ENCODE data around the gene LTC4S.
"Not testable (repeated sequence)": the region's sequence is repeated elsewhere in the genome, so short reads cannot be mapped to it uniquely, and the experiment has no call there.

Gene LTC4S

GRCh38 chr5:179769271-179769670, 24.5 kb upstream of the LTC4S start:
- DNase-seq (ENCODE audit: low read depth, low spot score), result no peak

DNA sequence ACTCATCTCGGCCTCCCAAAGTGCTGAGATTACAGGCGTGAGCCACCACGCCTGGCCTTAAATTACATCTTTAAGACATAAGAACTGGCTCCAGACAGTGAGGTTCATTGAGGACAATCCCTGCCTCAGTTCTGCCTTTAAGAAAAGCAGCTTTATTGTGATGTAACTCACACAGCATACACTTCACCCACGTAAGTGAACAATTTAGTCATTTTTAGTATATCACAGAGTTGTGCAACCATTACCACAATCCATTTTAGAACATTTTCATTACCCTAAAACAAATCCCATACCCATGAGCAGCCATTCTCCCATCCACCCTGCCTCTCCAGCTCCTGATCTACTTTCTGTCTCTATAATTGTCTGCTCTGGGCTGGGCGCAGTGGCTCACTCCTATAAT, 24.0 kb upstream of the LTC4S start:
- DNase-seq (ENCODE audit: low read depth, low spot score), result no peak

DNA sequence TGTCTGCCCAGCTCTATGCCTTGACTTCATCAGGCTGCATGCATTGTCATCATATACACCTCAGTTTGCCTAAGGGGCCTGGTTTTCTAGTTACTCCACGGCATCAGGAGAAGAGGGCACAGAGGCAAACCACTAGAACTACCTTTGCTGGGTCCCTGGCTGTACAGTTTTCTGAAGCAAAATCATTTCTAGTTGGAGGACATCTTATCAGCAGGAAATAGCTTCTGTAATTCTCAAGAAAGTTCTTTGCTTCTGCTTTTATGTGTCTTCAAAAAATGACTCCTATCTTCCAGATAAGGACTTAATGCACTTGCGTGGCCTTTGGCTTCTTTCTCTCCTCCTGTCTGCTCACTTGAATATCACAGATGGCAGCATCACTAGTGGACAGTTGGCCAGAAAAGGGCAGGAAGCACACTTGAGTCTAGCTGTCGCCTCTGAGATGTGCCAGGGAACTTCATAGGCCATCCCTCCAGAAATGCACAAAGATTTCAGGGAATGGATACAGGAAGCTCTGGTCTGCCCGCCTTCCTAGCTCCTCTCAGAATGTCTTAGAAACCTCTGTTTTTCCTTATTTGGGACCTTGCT, 22.4 kb upstream of the LTC4S start:
- DNase-seq (ENCODE audit: low read depth, low spot score), result no peak

DNA sequence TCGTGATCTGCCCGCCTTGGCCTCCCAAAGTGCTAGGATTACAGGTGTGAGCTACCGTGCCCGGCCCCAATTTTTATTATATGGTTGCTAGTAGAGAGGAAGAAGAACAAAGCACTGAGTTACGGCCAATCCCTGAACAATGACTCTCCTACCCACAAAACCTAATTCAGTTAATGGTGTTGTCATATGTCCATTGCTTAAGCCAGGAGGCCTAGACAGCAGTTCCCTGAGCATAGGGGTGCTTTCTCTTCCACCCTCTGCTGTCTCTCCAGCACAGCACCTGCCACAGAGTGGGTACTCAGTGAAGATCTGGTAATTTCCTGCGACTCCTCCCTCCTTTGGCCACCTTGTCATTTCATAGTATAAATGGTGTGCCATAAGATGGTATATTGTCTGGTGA, 21.4 kb upstream of the LTC4S start:
- DNase-seq (ENCODE audit: low read depth, low spot score), result no peak

- no peak for DNase-seq (ENCODE audit: low read depth, low spot score)
Observed at GRCh38 chr5:179773686-179774040, 20.1 kb upstream of the LTC4S start.

GRCh38 chr5:179774442-179774841, 19.3 kb upstream of the LTC4S start:
- DNase-seq (ENCODE audit: low read depth, low spot score), result no peak

- no peak for DNase-seq (ENCODE audit: low read depth, low spot score)
Observed at GRCh38 chr5:179776411-179776938, 17.3 kb upstream of the LTC4S start.

DNA sequence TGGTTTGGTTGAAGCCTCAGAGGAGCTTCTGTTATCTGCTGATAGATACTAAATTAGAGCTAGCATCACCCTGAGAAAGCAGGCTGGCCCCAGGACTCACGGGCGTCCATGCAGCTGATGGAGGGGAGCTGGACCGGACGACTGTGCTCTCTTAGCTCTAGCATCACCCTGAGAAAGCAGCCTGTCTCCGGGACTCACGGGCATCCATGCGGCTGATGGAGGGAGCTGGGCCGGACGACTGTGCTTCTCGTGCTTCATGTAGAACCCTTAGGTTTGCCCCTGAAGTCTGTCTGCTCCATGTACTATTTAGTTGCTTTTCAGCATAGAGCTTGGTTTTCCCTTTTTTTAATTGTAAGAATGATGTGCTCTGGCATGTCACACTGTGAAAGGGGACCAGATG, 16.3 kb upstream of the LTC4S start:
- no peak for DNase-seq (ENCODE audit: low read depth, low spot score)

DNA sequence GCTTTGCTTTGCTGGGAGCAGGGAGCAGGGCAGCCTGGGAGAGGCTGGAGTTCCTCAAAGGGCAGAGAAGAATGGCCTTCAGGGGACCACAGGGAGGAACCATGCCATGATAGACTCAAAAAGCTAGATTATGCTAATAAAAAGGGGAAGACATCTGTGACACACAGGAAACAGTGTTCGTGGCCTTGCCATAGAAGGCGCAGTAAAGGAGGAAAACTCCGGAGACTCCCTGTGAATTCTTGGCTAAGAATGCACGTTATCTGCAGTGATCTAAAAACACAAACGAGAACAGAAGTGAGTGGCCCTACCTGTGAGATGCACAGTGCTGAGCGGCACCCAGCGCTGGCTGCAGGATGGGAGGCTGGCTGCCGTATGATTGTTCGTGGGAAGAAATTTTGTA, 15.9 kb upstream of the LTC4S start:
- no peak for DNase-seq (ENCODE audit: low read depth, low spot score)

DNA sequence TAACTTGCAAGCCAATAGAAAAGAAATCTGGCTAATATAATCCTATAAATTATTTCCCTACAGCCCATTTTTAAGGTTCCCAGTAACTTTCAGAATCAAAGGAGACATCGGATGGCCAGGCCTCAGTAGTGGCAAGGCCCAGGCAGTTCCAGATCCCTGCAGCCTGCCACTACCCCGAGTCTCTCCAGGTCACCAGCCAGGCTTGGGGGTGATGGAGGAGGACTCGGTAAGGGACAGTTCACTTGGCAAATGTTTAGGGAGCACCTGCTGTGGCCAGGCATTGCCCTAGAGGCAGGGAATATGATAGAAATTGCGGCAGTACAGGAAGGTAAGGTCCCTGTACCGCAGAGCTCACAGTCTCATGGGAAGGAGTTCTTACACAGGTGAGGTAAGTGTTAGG, 15.2 kb upstream of the LTC4S start:
- no peak for DNase-seq (ENCODE audit: low read depth, low spot score)

DNA sequence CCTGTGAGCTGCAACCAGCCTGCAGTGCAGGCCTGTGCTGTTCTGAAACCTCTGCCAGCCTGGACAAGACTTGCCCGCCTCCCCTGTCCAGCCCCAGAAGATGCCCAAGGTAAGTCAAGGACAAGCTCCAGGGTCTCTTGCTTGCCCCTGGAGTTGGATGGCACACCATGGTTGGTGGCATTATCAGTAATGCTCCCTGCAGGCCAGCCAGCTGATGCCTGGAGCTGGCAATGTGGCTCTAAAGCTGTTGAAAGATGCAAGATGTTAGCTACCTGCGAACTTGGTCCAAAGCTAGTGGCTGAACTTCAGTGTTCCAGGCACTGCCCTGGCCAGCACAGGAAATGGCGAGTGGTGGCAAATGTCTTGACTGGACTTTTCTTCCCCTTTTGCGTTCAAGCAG, 14.0 kb upstream of the LTC4S start:
- no peak for DNase-seq (ENCODE audit: low read depth, low spot score)

DNA sequence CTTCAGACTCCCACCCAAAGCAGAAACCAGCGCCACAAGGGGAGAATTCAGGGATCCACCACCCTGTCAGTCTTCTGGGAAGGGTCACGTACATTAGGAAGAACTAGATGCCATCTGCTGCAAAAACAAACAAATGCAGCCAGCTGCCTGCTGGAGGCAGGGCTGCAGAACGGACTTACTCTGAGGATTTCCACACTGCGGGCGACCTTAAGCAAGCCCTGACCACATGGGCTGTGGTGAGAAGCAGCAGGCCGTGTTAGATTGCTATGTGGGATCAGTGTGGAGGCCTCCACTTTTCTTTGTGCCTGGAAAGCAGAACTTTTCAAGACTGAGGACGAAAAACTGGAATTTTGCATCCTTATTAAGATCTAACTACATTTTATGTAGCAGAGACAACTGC, 13.4 kb upstream of the LTC4S start:
- DNase-seq (ENCODE audit: low read depth, low spot score), result no peak

GRCh38 chr5:179781846-179782245, 11.9 kb upstream of the LTC4S start:
- no peak for DNase-seq (ENCODE audit: low read depth, low spot score)

DNA sequence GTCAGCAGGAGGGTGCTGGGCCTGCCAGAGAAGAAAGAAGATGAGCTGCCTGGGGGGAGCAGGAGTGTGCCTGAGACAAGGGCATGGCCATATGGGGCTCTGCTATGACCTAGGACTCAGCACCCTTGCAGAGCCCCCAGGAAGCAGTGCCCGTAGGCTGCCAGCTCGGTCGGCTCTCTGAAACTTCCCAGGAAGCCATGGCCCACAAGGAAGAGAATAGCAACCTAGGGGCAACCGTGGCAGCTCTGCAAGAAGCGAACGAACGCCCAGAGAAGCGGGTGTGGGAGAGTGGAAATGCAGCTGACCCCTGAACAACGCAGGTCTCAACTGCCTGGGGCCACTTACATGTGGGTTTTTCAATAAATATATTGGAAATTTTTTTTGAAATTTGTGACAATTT, 10.7 kb upstream of the LTC4S start:
- no peak for DNase-seq (ENCODE audit: low read depth, low spot score)

- DNase-seq (ENCODE audit: low read depth, low spot score), result no peak
Observed at GRCh38 chr5:179786861-179787260, 6.9 kb upstream of the LTC4S start.

- DNase-seq (ENCODE audit: low read depth, low spot score), result no peak
Observed at GRCh38 chr5:179788193-179788854, 5.5 kb upstream of the LTC4S start.

GRCh38 chr5:179789278-179789677, 4.5 kb upstream of the LTC4S start:
- not testable (repeated sequence) for DNase-seq (ENCODE audit: low read depth, low spot score)

DNA sequence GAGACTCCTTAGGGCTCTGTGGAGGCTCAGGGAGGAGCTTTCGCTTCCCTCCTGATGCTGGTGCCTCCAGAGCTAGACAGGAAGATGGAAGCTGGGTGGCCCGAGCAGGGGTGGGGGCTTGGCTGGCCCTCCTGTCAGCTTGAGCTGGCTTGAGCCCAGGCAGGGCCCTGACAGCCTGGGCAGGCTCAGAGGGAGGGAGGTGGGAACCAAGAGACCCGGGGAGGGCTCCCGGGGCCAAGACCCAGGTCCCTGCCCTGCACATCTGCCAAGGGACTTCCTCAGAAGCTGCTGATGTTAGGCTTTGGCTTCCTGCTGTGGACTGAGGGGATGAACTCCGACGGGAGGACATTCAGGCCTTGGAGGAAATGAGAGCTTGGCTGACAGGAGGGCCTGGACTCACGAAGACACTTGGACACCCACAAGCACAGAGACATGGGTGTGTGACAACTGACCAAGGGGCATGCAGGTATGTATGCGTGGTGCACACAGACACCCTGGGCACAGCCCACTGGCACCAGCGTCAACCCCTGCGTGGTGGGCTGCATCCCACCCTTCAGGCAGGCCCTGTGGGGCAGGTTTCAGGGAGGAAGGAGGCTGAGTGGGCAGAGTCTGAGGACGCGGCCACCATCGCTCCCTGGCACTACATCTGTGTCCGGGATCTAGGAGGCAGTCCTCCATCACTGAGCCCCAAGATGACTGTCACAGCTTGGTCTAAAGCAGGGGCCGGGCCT, 1.7 kb upstream of the LTC4S start:
- no peak for DNase-seq (ENCODE audit: low read depth, low spot score)

DNA sequence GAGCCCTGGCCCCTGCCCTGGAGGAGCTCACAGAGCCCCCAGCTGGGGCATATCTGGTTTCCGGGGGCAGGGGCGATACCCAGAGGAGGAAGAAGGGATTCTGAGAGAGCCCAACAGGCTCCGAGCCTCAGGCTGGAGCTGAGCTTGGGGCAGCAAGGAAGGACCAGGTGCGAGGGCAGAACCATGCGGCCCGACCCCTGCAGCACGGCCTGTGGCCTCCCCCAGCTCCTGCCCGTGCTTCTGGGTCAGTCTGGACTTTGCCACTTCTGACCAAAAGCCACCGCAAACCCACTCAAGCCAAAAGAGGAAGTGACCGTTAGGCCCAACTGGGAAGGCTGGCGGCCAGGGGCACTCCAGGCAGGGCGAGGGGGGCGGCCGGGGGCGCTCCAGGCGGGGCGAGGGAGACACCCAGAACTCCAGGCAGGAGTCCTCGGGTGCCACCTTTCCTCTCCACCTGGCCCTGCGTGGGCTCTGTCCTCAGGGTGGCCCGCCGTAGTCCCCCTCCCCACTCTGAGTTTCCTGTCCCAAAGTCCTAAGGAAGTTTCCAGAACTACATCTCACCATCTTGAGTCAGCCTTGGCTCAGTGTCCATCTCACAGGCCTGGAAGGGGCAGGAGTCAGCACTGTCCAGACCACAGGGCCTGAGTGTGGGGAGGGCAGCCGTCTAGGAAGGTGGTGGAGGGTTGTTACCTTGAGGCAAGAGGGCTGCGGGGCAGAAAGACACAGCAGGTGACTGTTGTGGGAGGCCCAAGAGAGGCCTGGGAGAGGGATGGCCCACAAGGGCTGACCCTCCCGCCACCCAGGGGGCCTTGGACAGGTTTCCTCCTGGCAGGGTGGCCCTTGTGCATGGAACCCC, 946 bp upstream of the LTC4S start:
- DNase-seq (ENCODE audit: low read depth, low spot score), result no peak

DNA sequence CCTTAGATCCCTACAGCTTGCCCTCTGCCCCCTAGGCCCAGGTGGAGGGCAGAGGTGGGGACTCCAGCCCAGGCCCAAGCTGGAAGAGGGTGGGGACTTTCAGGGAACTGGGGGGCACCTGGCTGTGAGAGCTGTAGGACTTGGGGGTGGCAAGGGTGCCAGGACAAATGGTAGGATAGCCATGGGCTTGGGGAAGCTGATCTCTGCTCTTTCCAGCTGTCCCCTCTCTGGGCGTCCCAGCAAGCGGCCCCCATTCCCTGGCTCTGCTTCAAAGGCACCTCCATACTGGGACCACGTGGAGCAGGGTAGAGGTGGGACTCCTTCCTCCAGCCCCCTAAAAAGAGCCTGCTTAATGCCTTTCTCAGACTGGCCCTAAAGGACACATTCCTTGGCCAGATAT, 385 bp downstream of the LTC4S start:
- DNase-seq (ENCODE audit: low read depth, low spot score), result no peak

- no peak for DNase-seq (ENCODE audit: low read depth, low spot score)
Observed at GRCh38 chr5:179794575-179794974, 789 bp downstream of the LTC4S start.
